GM21619 (cell line): ENCODE measurements around the gene UCHL1.

Experiments
- ATAC-seq: cut with Tn5 transposase; IDR thresholded peaks from one replicate; pipeline ENCODE4 v1.9.1; 2021; ENCODE audit not compliant: unreplicated experiment

Gene UCHL1

GRCh38 chr4:41256740-41257256 lies at the start of gene UCHL1:
UCHL1 (plus strand) TSS chr4:41256928; CDS start chr4:41256977, 49 bp downstream.
- ATAC-seq, result no peak

- ATAC-seq, result no peak
Observed at GRCh38 chr4:41207291-41207831, 49.4 kb upstream of the UCHL1 start.

GRCh38 chr4:41209187-41209586 lies 47.5 kb upstream of the UCHL1 start:
- no peak for ATAC-seq

GRCh38 chr4:41209901-41210300 lies 46.8 kb upstream of the UCHL1 start:
- no peak for ATAC-seq

- no peak for ATAC-seq
Observed at GRCh38 chr4:41211951-41212615, 44.6 kb upstream of the UCHL1 start.

GRCh38 chr4:41212616-41213203 lies 44.0 kb upstream of the UCHL1 start:
- no peak for ATAC-seq

- ATAC-seq, result peak; percentile 5
Observed at GRCh38 chr4:41213625-41214135, 43.0 kb upstream of the UCHL1 start.

- peak; percentile 51 for ATAC-seq
Observed at GRCh38 chr4:41214136-41214824, 42.4 kb upstream of the UCHL1 start, which contains the start of gene APBB2. APBB2 (minus strand) TSS chr4:41214542; CDS start chr4:41033254, 181,288 bp downstream.

GRCh38 chr4:41214825-41215146 lies 41.9 kb upstream of the UCHL1 start:
- no peak for ATAC-seq

- ATAC-seq, result no peak
Observed at GRCh38 chr4:41215155-41215554, 41.6 kb upstream of the UCHL1 start.

- ATAC-seq, result no peak
Observed at GRCh38 chr4:41215969-41216293, 40.8 kb upstream of the UCHL1 start.

GRCh38 chr4:41216294-41217019 lies 40.3 kb upstream of the UCHL1 start:
- ATAC-seq, result peak; percentile 50

- no peak for ATAC-seq
Observed at GRCh38 chr4:41217020-41217333, 39.8 kb upstream of the UCHL1 start.

- ATAC-seq, result no peak
Observed at GRCh38 chr4:41217374-41217773, 39.4 kb upstream of the UCHL1 start.

- ATAC-seq, result no peak
Observed at GRCh38 chr4:41218703-41219102, 38.0 kb upstream of the UCHL1 start.

GRCh38 chr4:41219421-41219950 lies 37.2 kb upstream of the UCHL1 start:
- no peak for ATAC-seq

GRCh38 chr4:41221850-41222645 lies 34.7 kb upstream of the UCHL1 start:
- no peak for ATAC-seq

- ATAC-seq, result no peak
Observed at GRCh38 chr4:41227902-41228301, 28.8 kb upstream of the UCHL1 start.

GRCh38 chr4:41232406-41232805 lies 24.3 kb upstream of the UCHL1 start:
- ATAC-seq, result no peak

- no peak for ATAC-seq
Observed at GRCh38 chr4:41232856-41233255, 23.9 kb upstream of the UCHL1 start.
